COLO668 (cell line): Measurements from ENCODE around the gene ZNF280C.
A peak's percentile ranks its signal among the peaks of the same experiment; 100 is the strongest.

Experiments used
- DNase-seq: peaks from one replicate; lab custom pipeline; 2025; ENCODE audit not compliant: unreplicated experiment; lab: John Stamatoyannopoulos, UW

Gene ZNF280C

GRCh38 chrX:130179170-130179569 is 89.5 kb downstream of the ZNF280C start:
- no peak for DNase-seq

GRCh38 chrX:130176942-130177341 is 91.8 kb downstream of the ZNF280C start:
- no peak for DNase-seq

- no peak for DNase-seq
Observed at GRCh38 chrX:130176354-130176776, 92.3 kb downstream of the ZNF280C start.

- DNase-seq: no peak
Observed at GRCh38 chrX:130174937-130175336, 93.8 kb downstream of the ZNF280C start.

- DNase-seq: no peak
Observed at GRCh38 chrX:130174045-130174704, 94.5 kb downstream of the ZNF280C start.

- DNase-seq: no peak
Observed at GRCh38 chrX:130173190-130173895, 95.4 kb downstream of the ZNF280C start.

GRCh38 chrX:130172127-130172845 is 96.4 kb downstream of the ZNF280C start:
- no peak for DNase-seq

GRCh38 chrX:130171446-130172126 is 97.1 kb downstream of the ZNF280C start, which contains the start of gene RAB33A:
Gene RAB33A, plus strand, starts transcription at chrX:130171962. Its CDS starts 101 bp downstream, at chrX:130172063.
- peak; percentile 23 for DNase-seq

- DNase-seq: peak; percentile 31
Observed at GRCh38 chrX:130170752-130171445, 97.8 kb downstream of the ZNF280C start.

GRCh38 chrX:130167040-130167439 is 101.7 kb downstream of the ZNF280C start:
- DNase-seq: no peak

- DNase-seq: no peak
Observed at GRCh38 chrX:130166503-130166777, 102.3 kb downstream of the ZNF280C start.

- peak; percentile 92 for DNase-seq
Observed at GRCh38 chrX:130165703-130166502, 102.8 kb downstream of the ZNF280C start, which contains the start of gene AIFM1. Gene AIFM1, minus strand, starts transcription at chrX:130165841. Its CDS starts 185 bp downstream, at chrX:130165656.

GRCh38 chrX:130165181-130165702 is 103.5 kb downstream of the ZNF280C start:
- DNase-seq: no peak

GRCh38 chrX:130163398-130163797 is 105.3 kb downstream of the ZNF280C start:
- no peak for DNase-seq

GRCh38 chrX:130162094-130162735 is 106.5 kb downstream of the ZNF280C start:
- no peak for DNase-seq

- no peak for DNase-seq
Observed at GRCh38 chrX:130159776-130160175, 108.9 kb downstream of the ZNF280C start.

GRCh38 chrX:130158311-130158710 is 110.4 kb downstream of the ZNF280C start:
- DNase-seq: no peak

- no peak for DNase-seq
Observed at GRCh38 chrX:130155564-130155963, 113.1 kb downstream of the ZNF280C start.
